HG03175 (cell line): ENCODE data around the gene R3HDM4.

ENCODE experiments used
- ATAC-seq: cut with Tn5 transposase; IDR thresholded peaks from one replicate; pipeline ENCODE4 v1.9.1; 2021; ENCODE audit warnings: mild to moderate bottlenecking, moderate library complexity; ENCODE audit not compliant: unreplicated experiment

R3HDM4 gene

DNA sequence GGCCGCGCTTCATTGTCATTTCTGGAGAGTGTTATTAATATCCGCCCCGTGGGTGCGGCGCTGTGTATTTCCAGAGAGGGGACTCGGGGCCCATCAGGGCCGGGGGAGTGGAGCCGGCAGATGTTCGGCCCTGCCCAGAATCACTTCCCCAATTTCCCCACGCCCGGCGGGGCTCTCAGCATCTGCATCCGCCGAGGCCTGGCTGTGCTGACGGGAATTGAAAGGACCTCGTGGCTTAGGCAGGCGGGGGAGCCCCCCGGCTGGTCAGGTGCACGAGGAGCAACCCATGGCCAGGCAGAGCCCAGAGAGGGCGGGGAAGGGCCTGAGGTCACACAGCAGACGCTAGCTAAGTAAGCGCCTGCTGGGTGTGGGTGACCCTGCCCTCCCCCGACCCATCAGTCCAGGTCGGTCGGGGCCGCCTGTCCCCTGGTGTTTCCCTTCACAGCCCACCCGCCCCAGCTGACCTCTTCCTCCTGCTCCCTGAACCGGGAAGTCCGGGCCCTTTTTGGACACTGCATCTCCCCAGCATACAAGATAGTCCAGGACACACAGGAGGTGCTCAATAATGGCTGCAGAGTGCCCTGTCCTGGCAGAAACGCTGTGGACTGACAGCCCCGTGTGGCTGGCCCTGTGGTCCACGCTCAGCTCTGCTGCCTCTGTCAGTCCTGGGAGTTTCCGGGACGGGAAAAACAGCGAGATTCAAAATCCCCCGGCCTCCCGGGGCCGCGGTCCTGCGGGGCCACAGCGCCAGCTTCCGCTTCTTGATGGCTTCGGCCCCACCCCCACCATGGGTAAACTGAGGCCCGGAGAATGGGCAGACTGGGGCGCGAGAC lies 34.9 kb upstream of the R3HDM4 start:
- peak; percentile 74 for ATAC-seq

DNA sequence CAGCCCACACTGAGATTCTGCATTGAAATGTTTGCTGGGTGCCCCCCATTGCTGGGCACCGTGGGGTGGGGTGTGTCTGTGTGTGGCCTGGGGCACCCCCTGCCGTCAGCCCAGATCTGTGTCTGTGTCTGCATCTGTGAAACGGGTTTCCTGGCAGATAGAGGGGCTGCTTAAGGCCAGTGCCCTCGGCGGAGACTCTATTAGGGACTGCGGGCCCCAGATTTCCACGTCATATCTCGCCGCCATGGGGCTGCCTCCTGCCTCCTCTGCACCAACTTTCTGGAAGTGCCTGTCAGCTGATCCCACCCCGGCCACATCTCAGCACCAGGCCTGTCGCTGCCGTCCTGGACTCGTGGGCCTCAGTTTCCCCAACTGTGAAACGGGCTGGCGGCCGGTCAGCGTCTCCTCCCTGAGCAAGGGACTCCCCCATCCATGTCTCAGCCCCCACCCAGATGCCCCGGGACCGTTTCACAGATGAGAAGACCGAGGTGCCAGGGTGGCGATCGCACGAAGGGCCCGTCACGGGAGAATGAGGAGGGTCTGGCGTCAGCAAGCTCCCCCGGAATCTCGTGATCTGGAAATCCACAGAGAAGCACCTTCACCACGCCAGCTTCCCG lies 34.2 kb upstream of the R3HDM4 start:
- ATAC-seq = no peak

DNA sequence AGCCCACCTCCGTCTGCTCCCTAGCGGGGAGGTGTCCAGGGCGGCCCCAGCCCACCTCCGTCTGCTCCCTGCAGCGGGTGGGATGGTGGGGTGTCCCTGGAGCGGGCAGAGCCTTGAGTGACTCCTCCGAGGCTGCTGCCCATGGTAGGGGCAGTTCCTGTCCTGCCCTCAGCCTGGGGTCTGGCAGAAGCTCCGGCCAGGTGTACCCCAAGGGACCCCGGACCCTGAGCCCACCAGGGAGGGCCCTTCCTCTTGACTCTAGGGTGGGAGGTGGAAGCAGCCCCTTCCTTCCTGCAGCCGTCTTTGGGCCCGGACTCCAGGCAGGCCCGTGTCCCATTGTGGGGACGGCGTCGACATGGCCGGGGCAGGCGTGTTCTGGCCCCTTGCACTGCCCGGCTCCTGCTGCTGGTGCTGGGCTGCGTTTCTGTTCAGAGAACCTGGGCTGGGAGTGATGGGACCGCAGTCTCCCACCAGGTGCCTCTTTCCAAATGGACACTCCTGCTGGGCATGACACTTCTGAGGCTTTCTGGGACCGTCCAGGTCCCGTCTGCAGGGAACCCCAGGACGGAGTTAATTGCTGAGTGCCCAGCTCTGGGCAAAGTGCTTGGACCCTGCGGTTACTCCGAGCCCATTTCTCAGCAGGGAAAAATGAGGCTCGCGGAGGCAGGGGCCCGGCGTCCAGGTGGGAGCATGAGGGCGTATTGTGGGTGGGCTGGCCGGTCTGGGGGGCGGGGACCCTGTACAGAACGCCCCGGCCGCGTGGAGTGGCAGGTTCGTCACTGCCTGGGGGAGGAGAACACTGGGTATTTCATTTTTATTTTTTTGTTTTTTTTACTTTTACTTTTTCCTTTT lies 32.6 kb upstream of the R3HDM4 start:
- ATAC-seq = no peak

DNA sequence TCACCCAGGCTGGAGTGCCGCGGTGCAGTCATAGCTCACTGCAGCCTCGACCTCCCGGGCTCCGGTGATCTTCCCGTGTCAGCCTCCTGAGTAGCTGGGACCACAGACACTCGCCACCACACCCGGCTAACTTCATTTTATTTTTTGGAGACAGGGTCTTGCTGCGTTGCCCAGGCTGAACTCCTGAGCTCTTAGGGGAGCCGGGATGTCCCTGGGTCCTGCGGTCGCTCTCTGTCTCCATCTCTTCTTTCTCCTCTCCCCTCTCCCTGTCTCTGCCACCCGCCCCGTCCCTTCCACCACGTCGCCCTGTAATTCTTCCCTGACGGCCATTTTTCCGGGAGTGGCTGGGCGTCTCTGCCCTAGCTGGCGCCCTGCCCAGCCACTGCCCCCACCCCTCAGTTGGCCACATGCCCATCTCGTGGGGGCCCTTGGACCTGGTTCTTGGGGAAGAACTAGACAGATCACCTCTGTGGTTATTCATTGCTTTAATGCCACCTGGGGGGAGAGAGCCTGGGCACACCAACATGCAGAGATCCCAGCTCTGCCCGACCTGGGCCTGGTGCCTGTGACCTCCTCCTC lies 31.7 kb upstream of the R3HDM4 start:
- ATAC-seq = no peak

DNA sequence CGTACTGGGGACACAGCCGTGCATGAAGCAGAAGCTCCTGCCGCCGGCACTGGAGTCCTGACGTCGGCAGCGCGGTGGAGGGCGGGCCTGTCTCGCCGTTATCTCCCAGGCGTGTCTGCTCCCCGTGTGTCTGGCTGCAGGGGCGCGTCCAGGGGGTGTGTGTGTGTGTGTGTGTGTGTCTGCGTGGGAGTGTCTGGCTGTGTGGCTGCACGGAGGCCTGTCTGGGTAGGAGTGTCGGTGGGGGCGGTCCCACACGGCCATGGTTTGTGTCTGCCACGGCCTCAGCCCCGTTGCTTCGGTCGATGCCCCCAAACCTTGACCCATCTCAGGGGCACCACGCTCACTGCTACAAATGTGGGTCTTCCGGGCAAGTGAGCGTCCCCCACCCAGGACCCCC lies 31.1 kb upstream of the R3HDM4 start:
- ATAC-seq = no peak

DNA sequence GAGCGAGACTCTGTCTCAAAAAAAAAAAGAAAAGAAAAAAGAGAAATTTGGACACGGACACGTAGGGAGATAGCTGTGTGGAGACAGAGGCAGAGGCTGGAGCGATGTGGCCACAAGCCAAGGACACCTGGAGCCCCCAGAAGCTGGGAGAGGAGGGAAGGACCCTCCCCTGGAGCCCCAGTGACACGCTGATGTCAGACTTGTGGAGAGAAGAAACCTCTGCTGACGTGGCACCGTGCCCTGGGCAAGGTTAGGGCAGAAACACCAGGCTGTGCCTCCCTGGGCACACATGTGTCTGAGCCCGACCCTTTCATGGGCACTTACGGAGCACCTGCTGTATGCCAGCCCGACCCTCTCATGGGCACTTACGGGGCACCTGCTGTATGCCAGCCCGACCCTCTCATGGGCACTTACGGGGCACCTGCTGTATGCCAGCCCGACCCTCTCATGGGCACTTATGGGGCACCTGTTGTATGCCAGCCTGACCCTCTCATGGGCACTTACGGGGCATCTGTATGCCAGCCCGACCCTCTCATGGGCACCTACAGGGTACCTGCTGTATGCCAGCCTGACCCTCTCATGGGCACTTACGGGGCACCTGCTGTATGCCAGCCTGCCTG lies 30.6 kb upstream of the R3HDM4 start:
- ATAC-seq = no peak

DNA sequence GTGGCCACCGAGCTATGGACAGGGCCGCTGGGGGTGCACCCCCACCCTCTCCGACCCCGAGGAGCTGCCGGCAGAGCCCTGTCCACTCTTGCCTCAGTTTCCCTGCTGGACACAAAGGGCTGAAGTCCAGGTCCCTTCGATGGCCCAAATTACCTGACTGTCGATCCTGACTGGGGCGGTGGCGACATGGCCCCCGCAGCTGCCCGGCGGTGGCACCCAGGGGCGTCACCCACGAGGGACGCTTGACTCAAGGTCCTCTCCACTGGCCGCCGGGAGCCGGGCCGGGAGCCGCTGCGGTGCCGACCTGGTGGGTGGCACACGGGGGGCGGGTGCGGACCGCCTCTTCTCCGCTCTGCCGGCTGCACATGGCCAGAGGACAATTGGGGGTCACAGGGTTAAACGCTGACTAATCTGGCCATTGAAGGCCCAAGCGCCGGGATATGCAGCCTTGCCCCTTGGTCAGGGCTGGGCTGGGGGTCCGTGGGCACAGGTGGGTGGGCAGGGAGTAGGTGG lies 29.2 kb upstream of the R3HDM4 start:
- ATAC-seq = no peak

DNA sequence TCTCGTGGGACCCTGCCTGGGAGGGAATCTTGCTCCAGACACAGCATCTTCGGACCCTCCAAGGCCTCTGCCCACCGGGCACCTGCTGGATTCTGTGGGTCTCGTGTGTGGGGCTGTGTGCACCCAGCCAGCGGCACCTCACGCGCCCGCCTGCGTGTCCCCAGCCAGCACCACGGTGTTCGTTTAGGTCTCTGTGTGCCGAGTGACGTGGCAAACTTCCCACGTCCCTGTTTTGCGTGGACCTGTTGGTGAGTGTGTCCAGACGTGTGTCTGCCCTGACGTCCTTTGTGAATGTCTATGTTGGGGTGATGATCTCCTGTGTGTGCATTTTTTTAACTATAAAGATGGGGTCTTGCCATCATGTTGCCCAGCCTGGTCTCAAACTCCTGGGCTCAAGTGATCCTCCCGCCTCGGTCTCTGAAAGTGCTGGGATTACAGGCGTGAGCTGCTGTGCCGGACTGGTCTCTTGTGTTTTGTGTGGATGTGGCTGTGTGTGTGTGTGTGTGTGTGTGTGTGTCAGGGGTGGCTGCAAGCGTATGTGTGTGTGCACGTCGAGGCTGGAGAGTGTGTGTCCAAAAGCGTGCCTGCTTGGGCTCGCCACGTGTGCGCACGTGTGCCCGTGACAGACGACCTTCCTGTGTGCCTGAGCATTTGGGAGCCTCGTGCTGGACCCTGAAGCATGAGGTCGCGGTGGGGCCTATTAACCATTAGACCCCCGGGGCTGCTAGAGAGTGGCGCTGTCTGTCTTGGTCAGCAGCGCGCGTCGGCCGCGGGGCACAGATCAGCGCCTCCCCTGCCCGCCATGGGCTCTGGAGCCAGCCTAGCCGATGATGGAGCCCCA lies 28.5 kb upstream of the R3HDM4 start:
- no peak for ATAC-seq

DNA sequence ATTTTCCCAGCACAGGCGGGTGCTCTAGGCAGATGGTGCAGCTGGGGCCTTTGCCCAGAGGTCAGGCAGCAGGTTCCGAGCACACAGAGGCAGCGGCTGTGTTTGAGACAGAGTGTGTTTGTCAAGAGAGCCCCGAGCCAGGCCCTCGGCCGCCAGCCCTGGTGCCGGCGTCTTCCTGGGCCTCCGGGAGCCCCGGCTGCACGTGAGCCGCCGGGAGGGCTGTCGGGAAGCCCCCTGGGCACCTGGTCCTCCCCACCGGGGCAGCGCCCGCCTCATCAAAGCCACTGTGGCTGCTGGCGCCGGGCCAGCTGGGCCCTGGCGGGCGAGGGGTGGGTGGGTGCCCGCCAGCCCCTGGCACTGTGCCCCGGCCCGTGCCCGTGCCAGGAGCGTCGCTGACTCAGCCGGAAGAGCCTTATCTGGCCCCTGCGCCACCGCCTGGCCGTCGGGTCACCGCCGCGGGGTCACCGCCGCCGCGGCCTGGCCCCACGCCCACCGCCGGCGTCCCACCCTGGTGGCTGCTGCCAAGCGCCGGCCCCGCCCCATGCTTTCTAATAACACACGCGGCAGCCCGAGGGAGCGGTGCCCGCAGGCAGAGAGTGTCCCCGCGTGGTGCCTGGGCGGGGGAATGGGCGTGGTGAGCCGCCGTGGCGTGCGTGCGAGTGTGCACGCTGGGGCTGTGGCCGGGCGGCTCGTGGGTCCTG lies 27.7 kb upstream of the R3HDM4 start:
- peak; percentile 64 for ATAC-seq

DNA sequence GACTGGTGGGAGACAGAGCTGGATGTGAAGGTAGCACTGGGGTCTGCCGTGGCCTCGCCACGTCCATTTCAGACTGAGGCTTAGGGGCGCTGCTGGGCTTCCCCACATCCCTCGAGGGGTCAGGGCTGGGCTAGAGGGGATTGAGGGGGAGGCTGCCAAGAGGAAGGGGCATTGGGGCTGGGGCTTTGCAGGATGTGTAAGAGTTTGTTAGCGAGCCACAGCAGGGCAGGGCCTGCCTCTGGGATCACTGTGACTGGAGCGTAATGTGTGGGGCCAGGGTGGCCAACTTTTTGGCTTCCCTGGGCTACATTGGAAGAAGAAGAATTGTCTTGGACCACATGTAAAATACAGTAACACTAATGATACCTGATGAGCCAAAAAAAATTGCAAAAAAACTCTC lies 26.9 kb upstream of the R3HDM4 start:
- ATAC-seq = no peak

DNA sequence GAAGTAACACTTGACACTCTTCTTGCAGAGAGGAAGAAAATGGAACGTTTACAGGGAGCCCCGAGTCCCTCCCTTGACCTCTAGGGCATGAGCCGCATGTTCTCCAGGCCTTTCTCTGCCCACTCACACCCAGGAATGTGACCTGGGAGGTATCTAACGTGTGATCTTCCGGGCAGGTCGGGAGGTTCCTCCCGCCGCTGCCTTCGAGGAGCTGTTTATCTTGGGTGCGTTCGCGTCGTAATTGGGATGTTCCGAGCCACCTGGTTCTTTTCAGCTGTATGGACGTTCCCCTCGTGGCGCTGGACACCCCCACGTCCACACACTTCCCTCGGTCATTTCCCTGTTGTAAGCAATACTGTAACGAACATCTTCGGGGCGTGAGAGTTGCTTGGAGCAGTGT lies 26.4 kb upstream of the R3HDM4 start:
- ATAC-seq = no peak

DNA sequence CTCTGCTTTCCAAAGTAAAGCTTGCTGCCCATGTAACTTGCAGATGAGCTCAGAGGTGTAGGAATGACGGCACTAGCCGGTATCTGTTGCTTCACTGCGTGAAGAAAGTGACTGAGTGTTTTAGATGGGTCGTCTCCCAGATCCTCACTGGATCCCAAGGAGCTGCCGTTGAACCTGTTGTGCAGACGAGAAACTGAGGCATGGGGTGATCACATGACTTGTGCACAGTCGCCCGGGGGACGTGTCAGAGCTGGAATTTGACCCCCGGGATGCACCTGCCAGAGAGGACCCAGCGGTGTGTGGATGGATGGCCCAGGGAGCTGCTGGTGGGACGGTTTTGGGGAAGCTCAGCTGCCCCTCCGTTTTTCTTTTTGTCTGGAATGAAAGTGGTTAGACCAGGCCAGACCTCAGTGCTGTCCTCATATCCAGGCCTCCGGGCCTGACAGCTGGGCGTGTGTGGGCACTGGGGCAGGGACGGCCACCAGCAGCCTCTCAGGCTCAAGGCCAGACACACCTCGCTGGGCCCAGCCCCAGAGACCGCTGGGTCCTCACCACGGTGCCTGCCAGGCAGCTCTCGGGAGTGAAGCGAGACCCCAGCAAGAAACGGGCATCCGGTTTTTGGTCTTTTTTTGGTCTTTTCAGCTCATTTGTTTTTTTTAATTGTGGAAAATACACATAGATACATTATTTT lies 25.4 kb upstream of the R3HDM4 start:
- ATAC-seq = no peak

DNA sequence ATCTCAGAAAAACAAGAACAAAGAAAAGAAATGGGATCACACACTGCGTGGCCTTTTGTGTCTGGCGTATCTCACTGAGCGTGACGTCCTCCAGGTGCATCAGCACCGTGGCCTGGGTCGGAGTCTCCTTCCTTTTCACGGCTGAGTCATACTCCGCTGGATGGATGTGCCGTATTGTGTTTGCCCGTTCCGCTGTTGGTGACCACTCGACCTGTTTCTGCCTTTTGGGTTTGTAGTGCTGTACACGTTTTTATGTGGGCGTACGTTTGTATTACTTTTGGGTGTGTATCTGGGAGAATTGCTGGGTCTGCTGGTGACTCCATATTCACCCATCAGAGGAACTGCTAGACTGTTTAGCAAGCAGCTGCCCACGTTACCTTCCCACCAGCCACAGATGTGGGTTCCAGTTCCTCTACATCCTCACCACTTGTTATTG lies 24.3 kb upstream of the R3HDM4 start:
- no peak for ATAC-seq

DNA sequence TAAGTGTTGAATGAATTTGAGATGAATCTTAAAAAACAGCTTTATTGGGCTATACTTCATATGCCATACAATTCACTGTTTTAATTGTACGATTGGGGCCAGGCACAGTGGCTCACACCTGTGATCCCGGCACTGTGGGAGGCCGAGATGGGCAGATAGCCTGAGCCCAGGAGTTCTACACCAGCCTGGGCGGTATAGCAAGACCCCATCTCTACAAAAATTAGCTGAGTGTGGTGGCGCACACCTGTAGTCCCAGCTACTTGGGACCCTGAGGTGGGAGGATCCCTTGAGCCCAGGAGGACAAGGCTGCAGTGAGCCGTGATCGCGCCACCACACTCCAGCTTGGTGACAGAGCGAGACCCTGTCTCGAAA lies 23.1 kb upstream of the R3HDM4 start:
- ATAC-seq = no peak

DNA sequence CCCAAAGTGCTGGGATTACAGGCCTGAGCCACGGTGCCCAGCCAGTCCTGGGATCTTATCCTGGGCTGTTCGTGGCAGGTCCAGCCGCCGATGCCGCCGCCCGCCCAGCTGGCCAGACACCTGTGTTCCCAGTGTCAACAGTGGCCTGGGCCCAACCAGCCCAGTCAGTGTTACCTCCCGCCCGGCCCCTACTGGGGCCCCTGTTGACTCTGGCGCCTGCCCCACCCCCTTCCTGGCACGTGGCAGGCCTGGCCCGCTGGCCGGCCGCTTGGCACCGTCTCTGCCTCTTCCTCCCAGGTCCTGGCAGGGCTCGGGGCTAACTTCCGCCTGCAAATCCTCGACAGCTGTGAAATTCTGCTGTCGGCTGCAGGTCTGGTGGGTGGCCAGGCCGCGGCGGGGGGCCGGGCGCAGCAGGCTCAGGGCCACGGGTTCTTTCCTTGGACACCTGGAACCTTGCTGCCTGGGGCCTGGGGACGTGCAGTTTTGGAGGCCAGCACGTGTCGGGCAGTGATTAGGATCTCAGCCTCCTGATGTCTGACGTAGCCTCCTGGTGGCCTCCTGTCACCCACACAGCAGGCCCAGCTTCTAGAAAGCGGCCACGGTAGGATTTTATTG lies 22.0 kb upstream of the R3HDM4 start:
- ATAC-seq = no peak

DNA sequence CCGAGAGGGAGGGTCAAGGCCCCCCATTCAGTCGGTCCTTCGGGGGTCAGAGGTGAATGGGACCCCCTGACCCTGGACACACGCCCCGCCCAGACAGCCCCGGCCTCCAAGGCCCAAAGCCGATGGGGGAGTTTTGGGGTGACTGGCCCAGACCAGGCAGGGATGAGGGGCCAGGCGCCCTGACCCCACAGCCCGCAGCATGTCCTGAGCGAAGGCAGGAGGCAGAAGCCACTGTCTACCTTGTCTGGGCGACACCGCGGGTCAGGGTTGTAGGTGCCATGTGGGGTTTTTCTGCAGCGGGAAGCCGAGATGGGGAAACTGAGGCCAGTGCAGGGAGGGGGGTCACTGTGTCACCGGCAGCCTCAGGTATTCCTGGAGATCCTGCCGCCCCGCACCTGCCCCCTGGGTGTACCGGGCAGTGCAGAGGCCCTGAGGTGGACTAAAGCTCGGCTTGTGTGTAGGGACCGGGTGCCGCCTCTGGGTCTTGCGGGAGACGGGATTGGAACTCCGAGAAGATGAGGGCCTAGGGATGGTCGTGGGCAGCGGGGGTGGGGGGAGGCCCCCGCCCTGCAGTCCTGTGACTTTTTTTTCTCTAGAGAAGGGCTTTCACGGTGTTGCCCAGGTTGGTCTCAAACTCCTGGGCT lies 21.3 kb upstream of the R3HDM4 start:
- ATAC-seq = no peak

DNA sequence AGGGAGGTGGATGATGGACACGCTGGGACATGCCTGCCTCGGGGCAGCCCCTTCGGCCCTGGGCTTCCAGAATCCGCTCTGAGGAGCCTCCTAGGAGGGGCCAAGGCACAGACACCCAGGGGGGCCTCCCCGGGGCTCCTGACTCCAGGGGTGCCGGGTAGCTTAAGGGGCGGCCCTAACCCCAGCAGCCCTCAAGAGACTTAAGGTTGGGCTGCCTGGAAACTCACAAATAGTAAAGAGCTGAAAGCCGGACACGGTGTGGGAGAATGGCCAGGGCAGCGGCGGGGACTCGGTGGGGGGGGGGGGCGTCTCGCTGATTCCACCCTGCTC lies 20.5 kb upstream of the R3HDM4 start:
- ATAC-seq = no peak
